HL-60 (cell line): ENCODE measurements around the gene CLIC1.

ENCODE experiments used
- CTCF ChIP-seq: IDR thresholded peaks from one replicate; pipeline ENCODE4 v1.5.1; 2011; ENCODE audit warnings: low read length, control low read depth, inconsistent platforms; ENCODE audit not compliant: insufficient read depth
- REST ChIP-seq: IDR thresholded peaks from 2 replicates; pipeline ENCODE4 v1.6.1; 2012; ENCODE audit warnings: low read depth; ENCODE audit not compliant: insufficient replicate concordance

GRCh38 chr6:31719001-31719400 is 17.3 kb downstream of the CLIC1 start:
- TF ChIP-seq CTCF = no peak
- no peak for TF ChIP-seq REST
